ENCODE results near the gene SGK1. TPM values are rescaled to one million over a fixed set of nuclear protein-coding genes. Genes with fewer than 3 reads are reported as not detected.

SGK1 gene
- total RNA-seq, 1 donor from 2014 or later, result 94.3 TPM

DNA sequence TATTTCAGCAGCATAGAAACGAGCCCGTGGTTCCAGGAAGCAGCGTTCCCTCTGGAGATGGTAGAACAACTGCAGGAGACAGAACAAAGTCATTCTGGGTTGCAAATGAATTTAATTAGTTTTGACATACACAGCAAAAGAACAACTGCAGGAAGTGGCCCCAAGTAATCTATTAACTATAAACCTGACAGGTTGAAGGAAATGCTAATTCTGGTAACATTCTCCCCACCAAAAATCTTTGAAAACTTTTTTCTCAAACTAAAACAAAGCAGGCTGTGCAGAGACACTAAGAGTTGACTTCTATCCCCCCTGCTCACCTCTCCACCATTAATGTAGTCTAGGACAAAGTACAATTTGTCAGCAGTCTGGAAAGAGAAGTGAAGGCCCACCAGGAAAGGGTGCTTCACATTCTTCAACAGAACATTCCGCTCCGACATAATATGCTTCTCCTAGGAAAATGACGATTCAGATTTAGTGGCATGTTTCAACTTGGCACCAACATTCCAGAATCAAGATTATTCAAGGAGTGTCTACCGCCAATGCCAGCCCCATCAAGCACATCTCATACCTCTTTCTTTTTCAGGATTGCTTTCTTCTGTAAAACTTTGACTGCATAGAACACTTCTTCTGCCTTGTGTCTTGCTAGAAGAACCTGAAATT, 145.1 kb downstream of the SGK1 start:
- H3K36me3 ChIP-seq (ENCODE audit: control insufficient read depth, insufficient read depth, low read length), result peaks cover 5% of the 10 kb centered on the region
- H3K27me3 ChIP-seq (ENCODE audit: control insufficient read depth, insufficient read depth, low read length), result no peaks in the 10 kb centered on the region
- no peak for DNase-seq (ENCODE audit: low read depth)
- TF ChIP-seq, protein P1, sequence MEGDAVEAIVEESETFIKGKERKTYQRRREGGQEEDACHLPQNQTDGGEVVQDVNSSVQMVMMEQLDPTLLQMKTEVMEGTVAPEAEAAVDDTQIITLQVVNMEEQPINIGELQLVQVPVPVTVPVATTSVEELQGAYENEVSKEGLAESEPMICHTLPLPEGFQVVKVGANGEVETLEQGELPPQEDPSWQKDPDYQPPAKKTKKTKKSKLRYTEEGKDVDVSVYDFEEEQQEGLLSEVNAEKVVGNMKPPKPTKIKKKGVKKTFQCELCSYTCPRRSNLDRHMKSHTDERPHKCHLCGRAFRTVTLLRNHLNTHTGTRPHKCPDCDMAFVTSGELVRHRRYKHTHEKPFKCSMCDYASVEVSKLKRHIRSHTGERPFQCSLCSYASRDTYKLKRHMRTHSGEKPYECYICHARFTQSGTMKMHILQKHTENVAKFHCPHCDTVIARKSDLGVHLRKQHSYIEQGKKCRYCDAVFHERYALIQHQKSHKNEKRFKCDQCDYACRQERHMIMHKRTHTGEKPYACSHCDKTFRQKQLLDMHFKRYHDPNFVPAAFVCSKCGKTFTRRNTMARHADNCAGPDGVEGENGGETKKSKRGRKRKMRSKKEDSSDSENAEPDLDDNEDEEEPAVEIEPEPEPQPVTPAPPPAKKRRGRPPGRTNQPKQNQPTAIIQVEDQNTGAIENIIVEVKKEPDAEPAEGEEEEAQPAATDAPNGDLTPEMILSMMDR (IDR thresholded peaks at IDR 0.05; ENCODE audit: insufficient read depth, low read length, poor library complexity, severe bottlenecking), result no peak
- peak overlapping the region; percentile 79 for H3K4me3 ChIP-seq (ENCODE audit: low read depth, low read length)

GRCh38 chr6:134172020-134172705, 145.7 kb downstream of the SGK1 start:
- peaks cover 5% of the 10 kb centered on the region for H3K36me3 ChIP-seq (ENCODE audit: control insufficient read depth, insufficient read depth, low read length)
- TF ChIP-seq, protein P1 (IDR thresholded peaks at IDR 0.05; ENCODE audit: insufficient read depth, low read length, poor library complexity, severe bottlenecking), result no peak
- peak overlapping the region; percentile 79 for H3K4me3 ChIP-seq (ENCODE audit: low read depth, low read length)
- DNase-seq (ENCODE audit: low read depth), result no peak
- H3K27me3 ChIP-seq (ENCODE audit: control insufficient read depth, insufficient read depth, low read length), result no peaks in the 10 kb centered on the region

DNA sequence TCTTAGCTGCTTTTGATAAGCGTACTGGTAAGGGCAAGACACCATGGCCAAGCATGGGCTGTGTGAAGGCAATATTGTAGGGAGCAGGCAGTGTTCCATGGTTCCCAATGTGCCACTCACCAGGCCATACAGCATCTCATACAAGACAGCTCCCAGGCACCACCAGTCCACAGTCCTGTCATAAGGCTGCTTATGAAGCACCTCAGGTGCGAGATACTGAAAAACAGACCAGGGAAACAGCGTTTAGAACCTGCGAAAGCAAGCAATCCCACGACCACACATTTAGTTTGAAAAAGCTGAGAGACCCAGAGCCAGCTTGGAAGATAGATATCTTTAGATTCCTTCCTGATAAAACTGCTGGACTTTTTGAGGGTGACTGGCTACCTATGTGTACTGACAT, 146.4 kb downstream of the SGK1 start:
- Histone ChIP-seq H3K4me3 (ENCODE audit: low read depth, low read length) (peak overlapping the region; percentile 79), H3K36me3 (ENCODE audit: control insufficient read depth, insufficient read depth, low read length) (peaks cover 5% of the 10 kb centered on the region), H3K27me3 (ENCODE audit: control insufficient read depth, insufficient read depth, low read length) (no peaks in the 10 kb centered on the region)
- TF ChIP-seq, protein P1 (IDR thresholded peaks at IDR 0.05; ENCODE audit: insufficient read depth, low read length, poor library complexity, severe bottlenecking), result no peak
- DNase-seq (ENCODE audit: low read depth), result no peak

GRCh38 chr6:134170844-134171243, 147.1 kb downstream of the SGK1 start:
- H3K4me3 ChIP-seq (ENCODE audit: low read depth, low read length), result peak overlapping the region; percentile 79
- TF ChIP-seq, protein P1 (IDR thresholded peaks at IDR 0.05; ENCODE audit: insufficient read depth, low read length, poor library complexity, severe bottlenecking), result peak; percentile 3
- DNase-seq (ENCODE audit: low read depth), result no peak
- no peaks in the 10 kb centered on the region for H3K27me3 ChIP-seq (ENCODE audit: control insufficient read depth, insufficient read depth, low read length)
- H3K36me3 ChIP-seq (ENCODE audit: control insufficient read depth, insufficient read depth, low read length), result peaks cover 5% of the 10 kb centered on the region

DNA sequence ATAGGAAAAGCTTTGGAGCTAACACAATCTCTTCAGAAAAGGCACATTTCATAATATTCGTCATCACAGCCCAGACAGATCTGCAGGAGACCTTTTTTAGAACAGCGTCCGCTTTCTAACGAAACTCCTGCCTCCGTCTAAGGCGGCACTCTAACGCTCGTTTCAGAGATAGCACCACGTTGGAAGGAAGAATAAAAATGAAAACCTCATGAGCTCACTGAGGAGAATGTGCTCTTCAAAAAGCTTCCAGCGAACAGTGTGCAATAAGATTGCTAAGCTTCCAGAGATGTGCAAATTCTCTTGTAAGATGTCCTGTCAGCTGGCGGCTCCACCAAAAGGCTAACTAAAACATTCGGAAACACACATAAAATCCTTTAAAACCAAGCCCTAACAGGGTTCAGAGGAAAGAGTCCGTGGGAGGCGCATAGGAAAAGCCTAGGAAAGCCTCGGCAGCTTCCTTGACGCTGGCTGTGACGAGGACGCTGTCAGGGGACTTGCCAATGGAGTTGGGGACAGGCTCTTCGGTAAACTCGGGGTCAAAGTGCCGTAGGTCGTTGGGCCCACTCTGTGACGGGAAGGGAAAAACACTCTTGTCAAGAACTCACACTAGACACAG, 147.9 kb downstream of the SGK1 start:
- TF ChIP-seq, protein P1 (IDR thresholded peaks at IDR 0.05; ENCODE audit: insufficient read depth, low read length, poor library complexity, severe bottlenecking), result no peak
- DNase-seq (ENCODE audit: low read depth), result no peak
- H3K36me3 ChIP-seq (ENCODE audit: control insufficient read depth, insufficient read depth, low read length), result peaks cover 5% of the 10 kb centered on the region
- peak overlapping the region; percentile 79 for H3K4me3 ChIP-seq (ENCODE audit: low read depth, low read length)
- no peaks in the 10 kb centered on the region for H3K27me3 ChIP-seq (ENCODE audit: control insufficient read depth, insufficient read depth, low read length)
